ENCODE results near the gene CAMK1G.

The CAMK1G gene

DNA sequence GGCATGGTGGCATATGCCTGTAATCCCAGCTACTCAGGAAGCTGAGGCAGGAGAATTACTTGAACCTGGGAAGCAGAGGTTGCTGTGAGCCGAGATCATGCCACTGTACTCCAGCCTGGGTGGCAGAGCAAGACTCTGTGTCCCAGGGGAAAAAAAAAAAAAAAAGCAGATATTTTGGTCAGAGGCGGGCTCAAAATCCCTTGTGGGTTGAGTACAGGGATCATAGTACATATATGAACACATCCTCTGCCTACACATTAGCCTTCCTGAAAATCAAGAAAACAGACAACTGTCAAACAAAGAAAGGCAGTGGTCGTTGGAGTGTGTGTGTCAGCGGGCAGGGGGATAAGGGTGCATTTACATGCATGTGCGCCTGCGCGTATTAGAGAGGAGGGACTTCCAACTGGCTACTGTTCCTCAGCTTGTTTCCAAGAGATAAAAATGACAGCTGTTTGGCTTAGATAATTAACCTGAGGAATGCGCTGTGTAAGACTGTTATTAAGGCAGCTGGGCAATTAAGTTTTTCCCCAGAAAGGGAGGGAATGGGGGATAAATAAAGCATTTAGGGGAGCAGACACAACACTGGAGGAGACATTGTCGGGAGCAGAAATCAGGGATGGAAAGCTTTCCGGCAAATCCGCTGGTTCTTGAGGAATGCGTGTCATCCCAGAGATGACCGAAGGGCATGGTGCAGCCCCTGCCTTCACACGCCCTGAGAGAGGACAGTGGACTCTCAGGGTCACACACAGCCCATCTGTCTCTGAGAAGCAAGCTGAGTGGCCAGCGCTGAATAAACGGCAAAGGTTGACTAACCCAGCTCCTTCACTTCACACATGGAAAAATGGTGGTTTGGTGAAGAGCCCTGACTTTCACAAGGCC is 62.3 kb downstream of the CAMK1G start:
- H3K4me1 Mint-ChIP-seq (ENCODE audit: low read depth), result peaks cover 36% of the 10 kb centered on the region
- H3K27me3 Mint-ChIP-seq (ENCODE audit: low read depth), result no peaks in the 10 kb centered on the region
- no peak overlapping the region for H3K27ac Mint-ChIP-seq
- H3K4me3 Mint-ChIP-seq, result no peak overlapping the region
- no peaks in the 10 kb centered on the region for H3K9me3 Mint-ChIP-seq
- peaks cover 3% of the 10 kb centered on the region for H3K36me3 Mint-ChIP-seq (ENCODE audit: low read depth)

- H3K9me3 Mint-ChIP-seq, result no peaks in the 10 kb centered on the region
- peaks cover 42% of the 10 kb centered on the region for H3K4me1 Mint-ChIP-seq (ENCODE audit: low read depth)
- no peak overlapping the region for H3K4me3 Mint-ChIP-seq
- H3K36me3 Mint-ChIP-seq (ENCODE audit: low read depth), result peaks cover 5% of the 10 kb centered on the region
- no peaks in the 10 kb centered on the region for H3K27me3 Mint-ChIP-seq (ENCODE audit: low read depth)
- H3K27ac Mint-ChIP-seq, result no peak overlapping the region
Measured at GRCh38 chr1:209646558-209646957, 63.0 kb downstream of the CAMK1G start.

DNA sequence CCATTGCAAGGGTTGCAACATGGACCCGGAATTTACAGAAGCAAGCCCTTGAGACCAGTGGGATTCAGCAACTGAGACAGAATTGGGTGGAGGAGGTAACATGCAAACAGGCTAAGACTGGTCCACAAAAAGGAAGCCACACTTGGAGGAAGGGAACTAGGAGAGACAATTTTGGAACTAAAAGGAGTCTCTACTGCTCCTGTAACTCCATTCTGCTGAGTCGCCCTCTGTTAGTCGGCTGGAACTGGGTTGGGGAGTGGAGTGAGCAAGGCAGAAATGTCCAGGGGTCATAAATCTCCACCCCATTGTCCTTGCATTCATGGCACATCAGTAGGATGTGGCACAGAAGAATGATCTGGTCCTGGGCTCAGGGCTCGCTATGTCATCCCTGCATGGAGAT is 63.6 kb downstream of the CAMK1G start:
- H3K4me1 Mint-ChIP-seq (ENCODE audit: low read depth), result peaks cover 46% of the 10 kb centered on the region
- peaks cover 5% of the 10 kb centered on the region for H3K36me3 Mint-ChIP-seq (ENCODE audit: low read depth)
- no peak overlapping the region for H3K27ac Mint-ChIP-seq
- H3K27me3 Mint-ChIP-seq (ENCODE audit: low read depth), result no peaks in the 10 kb centered on the region
- no peak overlapping the region for H3K4me3 Mint-ChIP-seq
- no peaks in the 10 kb centered on the region for H3K9me3 Mint-ChIP-seq

DNA sequence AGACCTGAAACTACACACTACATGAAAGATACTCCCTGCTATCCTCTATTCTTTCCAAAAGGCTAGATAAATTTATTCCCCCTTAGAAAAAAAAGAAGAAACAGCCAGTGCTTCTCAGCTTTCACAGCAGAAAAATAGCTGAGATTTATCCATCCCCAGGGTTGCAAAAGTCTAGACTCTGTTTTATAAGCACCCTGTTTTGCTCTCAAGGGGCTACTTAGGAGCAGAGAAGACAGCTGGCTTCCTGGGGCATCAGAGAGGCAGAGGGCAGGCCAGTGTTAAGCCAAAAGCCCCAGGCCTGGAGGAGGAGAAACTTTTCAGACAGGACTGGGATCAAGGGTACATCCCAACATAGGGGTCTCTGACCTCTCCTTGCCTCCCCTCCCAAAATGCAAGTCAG is 64.8 kb downstream of the CAMK1G start:
- no peaks in the 10 kb centered on the region for H3K27me3 Mint-ChIP-seq (ENCODE audit: low read depth)
- no peak overlapping the region for H3K4me3 Mint-ChIP-seq
- H3K4me1 Mint-ChIP-seq (ENCODE audit: low read depth), result peaks cover 56% of the 10 kb centered on the region
- H3K36me3 Mint-ChIP-seq (ENCODE audit: low read depth), result peaks cover 5% of the 10 kb centered on the region
- H3K27ac Mint-ChIP-seq, result no peak overlapping the region
- no peaks in the 10 kb centered on the region for H3K9me3 Mint-ChIP-seq

DNA sequence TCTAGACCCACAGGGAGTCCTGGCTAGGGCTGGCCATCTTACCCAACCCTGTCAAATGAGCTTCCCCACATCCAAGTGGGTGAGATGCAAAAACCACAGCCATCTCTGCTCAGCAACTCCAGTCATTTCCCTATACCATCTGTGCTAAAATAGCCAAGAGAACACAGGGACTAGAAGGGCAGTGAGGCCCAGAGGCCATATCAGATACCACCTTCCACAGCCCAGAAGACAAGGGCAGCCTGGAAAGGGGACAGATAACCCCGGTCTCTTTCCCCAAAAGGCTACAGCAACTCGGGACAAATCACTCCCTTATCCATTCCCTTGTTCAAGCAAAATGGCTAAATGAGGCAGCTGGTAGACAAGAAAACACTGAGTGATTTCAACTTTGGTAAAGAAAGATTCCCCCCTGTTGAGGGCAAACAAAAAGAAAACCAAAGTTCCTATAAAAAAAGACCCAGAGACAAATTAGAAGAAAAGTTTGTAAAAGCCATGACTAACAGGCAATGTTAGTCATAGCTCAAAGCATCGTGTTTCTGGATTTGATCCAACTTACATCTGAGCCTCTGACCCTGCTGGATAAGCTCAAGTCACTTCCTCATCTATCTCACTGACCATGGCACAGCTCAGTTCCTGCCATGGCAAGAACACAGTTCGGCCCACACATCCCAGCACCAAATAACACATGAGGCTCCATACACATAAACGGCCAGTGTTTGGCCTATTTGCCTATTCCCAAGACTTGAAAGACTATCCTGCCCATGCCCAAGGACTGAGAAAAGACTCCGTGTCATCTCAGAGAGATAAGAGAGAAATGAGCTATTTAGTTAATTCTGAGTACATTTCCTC is 65.6 kb downstream of the CAMK1G start:
- H3K36me3 Mint-ChIP-seq (ENCODE audit: low read depth), result peaks cover 5% of the 10 kb centered on the region
- no peaks in the 10 kb centered on the region for H3K9me3 Mint-ChIP-seq
- no peak overlapping the region for H3K27ac Mint-ChIP-seq
- no peaks in the 10 kb centered on the region for H3K27me3 Mint-ChIP-seq (ENCODE audit: low read depth)
- no peak overlapping the region for H3K4me3 Mint-ChIP-seq
- peaks cover 61% of the 10 kb centered on the region for H3K4me1 Mint-ChIP-seq (ENCODE audit: low read depth)

DNA sequence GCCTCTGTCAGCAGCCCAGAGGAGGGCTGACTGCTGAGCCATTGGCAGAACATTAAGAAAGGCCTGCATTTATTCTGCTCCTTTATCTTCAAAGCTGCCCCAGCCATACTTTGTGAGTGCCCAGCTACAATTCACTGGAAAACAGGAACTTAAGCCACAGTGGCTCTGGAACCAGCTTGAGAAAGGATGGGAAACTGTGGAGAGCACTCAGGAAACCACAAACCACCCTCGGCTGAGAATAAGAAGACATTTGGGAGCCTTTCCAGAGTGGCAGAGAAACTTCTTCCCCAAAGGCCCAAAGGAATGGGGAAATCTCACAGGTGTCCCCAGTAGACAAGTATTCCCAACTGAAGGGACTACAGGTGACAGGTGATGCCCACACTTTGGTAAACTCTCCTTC is 66.9 kb downstream of the CAMK1G start:
- Mint-ChIP-seq H3K4me3 (peak overlapping the region; percentile 43), H3K9me3 (no peaks in the 10 kb centered on the region), H3K36me3 (ENCODE audit: low read depth) (peaks cover 5% of the 10 kb centered on the region), H3K4me1 (ENCODE audit: low read depth) (peaks cover 66% of the 10 kb centered on the region), H3K27ac (peak overlapping the region; percentile 93), H3K27me3 (ENCODE audit: low read depth) (no peaks in the 10 kb centered on the region)

- H3K27me3 Mint-ChIP-seq (ENCODE audit: low read depth), result no peaks in the 10 kb centered on the region
- H3K36me3 Mint-ChIP-seq (ENCODE audit: low read depth), result peaks cover 5% of the 10 kb centered on the region
- no peaks in the 10 kb centered on the region for H3K9me3 Mint-ChIP-seq
- H3K4me1 Mint-ChIP-seq (ENCODE audit: low read depth), result peaks cover 64% of the 10 kb centered on the region
- peak overlapping the region; percentile 26 for H3K4me3 Mint-ChIP-seq
- H3K27ac Mint-ChIP-seq, result peak overlapping the region; percentile 93
Measured at GRCh38 chr1:209651138-209651587, 67.6 kb downstream of the CAMK1G start.

- Mint-ChIP-seq H3K36me3 (ENCODE audit: low read depth) (peaks cover 5% of the 10 kb centered on the region), H3K4me1 (ENCODE audit: low read depth) (peaks cover 61% of the 10 kb centered on the region), H3K27me3 (ENCODE audit: low read depth) (no peaks in the 10 kb centered on the region), H3K27ac (peak within 1 kb of the TSS; percentile 93), H3K4me3 (peak within 1 kb of the TSS; percentile 26), H3K9me3 (no peaks in the 10 kb centered on the region)
Measured at GRCh38 chr1:209652121-209652735, 68.7 kb downstream of the CAMK1G start, which contains the start of gene LAMB3. LAMB3 (minus strand) TSS chr1:209652425; CDS start chr1:209650944, 1,481 bp downstream.

- H3K27ac Mint-ChIP-seq, result peak overlapping the region; percentile 68
- H3K36me3 Mint-ChIP-seq (ENCODE audit: low read depth), result peaks cover 5% of the 10 kb centered on the region
- H3K4me3 Mint-ChIP-seq, result no peak overlapping the region
- H3K4me1 Mint-ChIP-seq (ENCODE audit: low read depth), result peaks cover 64% of the 10 kb centered on the region
- no peaks in the 10 kb centered on the region for H3K27me3 Mint-ChIP-seq (ENCODE audit: low read depth)
- no peaks in the 10 kb centered on the region for H3K9me3 Mint-ChIP-seq
Measured at GRCh38 chr1:209652873-209653401, 69.4 kb downstream of the CAMK1G start.

DNA sequence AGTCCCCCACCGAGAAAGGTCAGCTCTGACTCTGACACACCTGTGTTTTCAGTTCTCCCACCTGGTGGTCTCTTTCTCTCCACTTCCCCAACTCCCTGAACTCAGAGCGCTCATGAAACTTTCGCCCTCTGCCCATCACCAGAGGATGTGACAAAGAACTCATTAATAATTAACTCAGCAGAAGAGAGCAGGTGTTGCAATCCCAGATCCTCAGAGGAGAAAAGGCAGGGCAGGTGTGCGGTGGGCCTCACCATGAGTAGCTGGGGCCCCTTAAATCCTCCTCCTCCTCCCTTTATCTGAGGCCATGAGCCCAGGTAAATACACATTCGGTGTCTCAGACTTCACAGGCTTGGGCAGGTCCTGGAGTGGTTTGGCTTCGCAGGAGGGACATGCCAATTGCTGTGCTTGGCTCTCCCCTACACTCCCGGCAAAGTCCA is 70.4 kb downstream of the CAMK1G start:
- peaks cover 59% of the 10 kb centered on the region for H3K4me1 Mint-ChIP-seq (ENCODE audit: low read depth)
- H3K27me3 Mint-ChIP-seq (ENCODE audit: low read depth), result no peaks in the 10 kb centered on the region
- no peak overlapping the region for H3K4me3 Mint-ChIP-seq
- H3K36me3 Mint-ChIP-seq (ENCODE audit: low read depth), result peaks cover 5% of the 10 kb centered on the region
- no peaks in the 10 kb centered on the region for H3K9me3 Mint-ChIP-seq
- H3K27ac Mint-ChIP-seq, result no peak overlapping the region

- peaks cover 2% of the 10 kb centered on the region for H3K36me3 Mint-ChIP-seq (ENCODE audit: low read depth)
- H3K27ac Mint-ChIP-seq, result no peak overlapping the region
- no peaks in the 10 kb centered on the region for H3K9me3 Mint-ChIP-seq
- H3K4me1 Mint-ChIP-seq (ENCODE audit: low read depth), result peaks cover 53% of the 10 kb centered on the region
- H3K4me3 Mint-ChIP-seq, result no peak overlapping the region
- no peaks in the 10 kb centered on the region for H3K27me3 Mint-ChIP-seq (ENCODE audit: low read depth)
Measured at GRCh38 chr1:209655411-209656231, 72.1 kb downstream of the CAMK1G start.

DNA sequence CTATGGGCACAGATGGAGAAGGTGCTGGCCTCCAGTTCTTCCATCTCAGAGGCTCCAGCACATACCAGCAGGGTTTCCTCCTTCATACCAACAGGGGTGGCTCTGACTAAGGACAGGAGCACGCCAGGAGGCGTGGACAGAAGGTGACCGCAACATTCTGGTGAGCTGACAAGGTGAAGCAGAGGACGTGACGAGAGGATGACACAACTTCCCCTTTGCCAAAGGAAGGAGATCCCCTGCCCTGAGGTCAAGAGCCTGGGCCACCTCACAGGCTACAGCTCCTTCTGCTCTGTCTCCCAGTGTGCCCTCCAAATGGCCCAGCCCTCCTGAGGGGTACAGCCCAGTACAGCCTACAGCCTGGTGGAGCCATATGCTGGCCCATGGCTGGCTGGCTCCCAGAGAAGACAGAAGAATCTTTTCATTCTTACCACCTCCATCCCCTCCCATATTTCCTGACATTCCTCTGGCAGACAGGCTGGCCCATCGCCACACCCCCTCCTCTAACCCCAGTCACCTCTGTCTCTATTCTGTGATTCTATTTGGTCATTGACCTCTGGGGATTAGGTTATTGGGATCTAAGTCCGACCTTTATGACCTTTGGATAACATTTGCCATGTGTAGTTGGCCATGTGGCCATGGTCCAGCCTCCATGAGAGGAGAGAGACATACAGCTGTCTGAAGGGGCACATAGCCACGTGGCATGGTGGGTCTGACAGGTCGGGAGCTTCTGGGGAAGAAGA is 73.8 kb downstream of the CAMK1G start:
- Mint-ChIP-seq H3K27me3 (ENCODE audit: low read depth) (no peaks in the 10 kb centered on the region), H3K9me3 (no peaks in the 10 kb centered on the region), H3K36me3 (ENCODE audit: low read depth) (peaks cover 2% of the 10 kb centered on the region), H3K4me3 (no peak overlapping the region), H3K27ac (peak overlapping the region; percentile 4), H3K4me1 (ENCODE audit: low read depth) (peaks cover 40% of the 10 kb centered on the region)

DNA sequence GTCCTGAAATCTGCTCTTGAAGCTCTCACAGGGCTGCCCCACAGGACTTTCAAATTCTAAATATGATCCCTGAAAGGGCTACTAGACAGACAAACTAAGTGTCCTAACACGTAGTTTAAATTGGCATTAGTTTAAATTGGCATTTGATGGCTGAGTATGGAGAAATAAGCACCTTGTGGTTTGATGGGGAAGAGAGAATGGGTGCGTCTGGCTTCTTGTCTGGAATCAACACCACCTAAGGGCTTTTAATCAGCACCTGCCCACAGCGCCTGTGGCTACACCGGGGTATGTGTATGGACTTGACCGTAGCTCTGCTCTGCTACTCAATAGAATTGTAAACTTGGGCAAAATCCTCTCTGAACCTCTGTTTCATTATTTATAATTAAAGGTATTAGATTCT is 74.4 kb downstream of the CAMK1G start:
- no peak overlapping the region for H3K4me3 Mint-ChIP-seq
- no peak overlapping the region for H3K27ac Mint-ChIP-seq
- H3K27me3 Mint-ChIP-seq (ENCODE audit: low read depth), result no peaks in the 10 kb centered on the region
- H3K9me3 Mint-ChIP-seq, result no peaks in the 10 kb centered on the region
- peaks cover 36% of the 10 kb centered on the region for H3K4me1 Mint-ChIP-seq (ENCODE audit: low read depth)
- peaks cover 3% of the 10 kb centered on the region for H3K36me3 Mint-ChIP-seq (ENCODE audit: low read depth)
